ENCODE results near the gene HSDL1. TPM values are rescaled to one million over a fixed set of nuclear protein-coding genes. Genes with fewer than 3 reads are reported as not detected.

The HSDL1 gene
- total and polyA plus RNA-seq, 2 donors (not counting 3 experiments of a cell fraction or from before 2014, with no cell fraction given) = 19.9 to 27.9 TPM

DNA sequence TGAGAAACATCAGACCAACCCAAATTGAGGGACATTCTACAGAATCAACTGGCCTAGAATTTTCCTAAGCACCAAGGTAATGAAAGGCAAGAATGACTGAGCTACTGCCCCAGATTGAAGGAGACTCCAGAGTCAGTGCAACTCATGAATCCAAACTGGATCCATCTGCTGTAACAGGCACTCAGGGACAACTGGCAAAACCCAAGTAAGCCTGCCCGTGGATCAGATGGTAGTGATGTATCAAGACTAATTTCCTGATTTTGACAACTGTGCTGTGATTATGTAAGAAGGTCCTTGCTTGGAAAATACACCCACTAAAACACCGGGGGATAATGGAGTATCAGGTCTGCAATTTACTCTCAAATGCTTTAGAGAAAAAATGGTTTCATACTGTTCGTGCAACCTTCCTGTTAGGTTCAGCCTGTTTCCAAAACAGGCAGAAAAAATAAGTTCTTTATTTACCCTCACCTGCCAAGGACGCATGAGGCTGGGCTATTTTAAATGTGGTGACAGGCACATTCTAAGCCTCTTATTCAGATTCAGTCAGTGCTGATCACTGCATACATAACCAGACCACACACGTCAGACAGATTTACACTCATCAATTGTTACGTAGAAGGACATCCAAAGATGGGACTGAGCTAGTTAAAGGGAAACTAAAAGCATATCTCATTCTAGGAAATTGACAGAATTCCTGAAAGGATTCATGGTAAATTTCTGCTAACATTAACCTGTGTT, 35.2 kb downstream of the HSDL1 start:
- H3K36me3 ChIP-seq (ENCODE audit: control insufficient read depth in 2 of 2, extremely low read depth in 1 of 2, insufficient read depth in 2 of 2, low read length in 2 of 2) = peaks cover 0 to 16% of the 10 kb centered on the region in 2 experiments
- no TSS peak for BruUV-seq (replicated peaks)
- FAIRE-seq = no peak
- H2AFZ ChIP-seq (ENCODE audit: low read depth, low read length) = no peak overlapping the region
- H4K20me1 ChIP-seq (replicated peaks; ENCODE audit: control insufficient read depth, extremely low read depth, insufficient read depth, low read length) = peaks cover 4% of the 10 kb centered on the region
- ChIA-PET POLR2A (no interaction called here), CTCF (no interaction called here)
- no peak overlapping the region for H3K27ac ChIP-seq (ENCODE audit: insufficient read depth, low read depth, low read length)
- H3K9ac ChIP-seq (replicated peaks; ENCODE audit: extremely low read depth, insufficient read depth, low read length) = no peak overlapping the region
- no peaks in the 10 kb centered on the region for H3K9me3 ChIP-seq (replicated peaks; ENCODE audit: control insufficient read depth, insufficient read depth, low read length)
- dilution Hi-C loops (cut with MboI; ENCODE audit: extremely low pct_ligation_motif_present, low sequenced_read_pairs) (no loop called here), intact Hi-C loops (cut with micrococcal nuclease) (no loop called here)
- no peak for DNase-seq (ENCODE audit: low read depth, low spot score)
- TF ChIP-seq MYC (IDR thresholded peaks at IDR 0.05; ENCODE audit: low read depth, low read length) (no peak), GATA2 (IDR thresholded peaks at IDR 0.05; ENCODE audit: insufficient read depth, insufficient read length, low read depth, low read length) (no peak), FOS (IDR thresholded peaks at IDR 0.05; ENCODE audit: borderline replicate concordance, insufficient read depth, low read length) (no peak), JUN (IDR thresholded peaks at IDR 0.05; ENCODE audit: borderline replicate concordance, insufficient read depth, insufficient read length, low read depth) (no peak), EZH2 (IDR thresholded peaks at IDR 0.05; ENCODE audit: borderline replicate concordance, low read depth, low read length, severe bottlenecking) (no peak)
- no peak overlapping the region for H3K4me3 ChIP-seq (replicated peaks in 1 of 3; ENCODE audit: insufficient read depth in 1 of 3, low read depth in 1 of 3, low read length in 3 of 3)
- H3K9me1 ChIP-seq (replicated peaks; ENCODE audit: control insufficient read depth, extremely low read depth, insufficient read depth, low read length) = no peaks in the 10 kb centered on the region
- no peak overlapping the region for H3K4me2 ChIP-seq (ENCODE audit: insufficient read depth, low read length)
- H3K79me2 ChIP-seq (ENCODE audit: control insufficient read depth, insufficient read depth, low read length) = peaks cover 75% of the 10 kb centered on the region
- H3K4me1 ChIP-seq (ENCODE audit: control insufficient read depth, extremely low read depth, insufficient read depth, low read length) = no peaks in the 10 kb centered on the region
- H3K27me3 ChIP-seq (ENCODE audit: control insufficient read depth in 2 of 2, insufficient read depth in 2 of 2, low read length in 2 of 2) = no peaks in the 10 kb centered on the region

DNA sequence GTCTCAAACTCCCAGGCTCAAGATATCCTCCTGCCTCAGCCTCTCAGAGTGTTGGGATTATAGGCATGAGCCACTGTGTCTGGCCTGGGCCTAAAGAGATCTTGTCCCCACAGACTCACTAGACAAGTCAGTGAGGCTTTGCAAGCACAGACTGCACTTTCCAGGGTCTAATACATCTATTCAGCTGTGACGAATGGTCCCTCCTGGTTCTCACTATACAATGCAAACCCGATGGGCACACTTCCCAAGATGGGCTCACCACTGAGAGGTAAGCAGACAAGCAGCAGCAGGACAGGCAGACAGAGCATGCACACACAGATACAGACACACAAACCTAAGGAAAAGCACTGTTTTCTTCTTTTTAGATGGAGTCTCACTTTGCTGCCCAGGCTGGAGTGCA, 37.1 kb downstream of the HSDL1 start:
- H3K79me2 ChIP-seq (ENCODE audit: control insufficient read depth, insufficient read depth, low read length) = peaks cover 71% of the 10 kb centered on the region
- H3K27ac ChIP-seq (ENCODE audit: insufficient read depth, low read depth, low read length) = no peak overlapping the region
- no peak for TF ChIP-seq GATA2 (IDR thresholded peaks at IDR 0.05; ENCODE audit: insufficient read depth, insufficient read length, low read depth, low read length)
- DNase-seq (ENCODE audit: low read depth, low spot score) = no peak
- ChIA-PET CTCF (interaction anchor here (0.9 to 1.9 kb wide), 2 partner anchors 9 to 79 kb away, joined by 3 to 7 read pairs; partner anchors contain the start of gene MBTPS1), POLR2A (no interaction called here)
- H3K27me3 ChIP-seq (ENCODE audit: control insufficient read depth in 2 of 2, insufficient read depth in 2 of 2, low read length in 2 of 2) = no peaks in the 10 kb centered on the region
- BruUV-seq (replicated peaks) = no TSS peak
- no peak overlapping the region for H2AFZ ChIP-seq (ENCODE audit: low read depth, low read length)
- no peaks in the 10 kb centered on the region for H3K4me1 ChIP-seq (ENCODE audit: control insufficient read depth, extremely low read depth, insufficient read depth, low read length)
- intact Hi-C loops (cut with micrococcal nuclease) (no loop called here), dilution Hi-C loops (cut with MboI; ENCODE audit: extremely low pct_ligation_motif_present, low sequenced_read_pairs) (no loop called here)
- no peak overlapping the region for H3K9ac ChIP-seq (replicated peaks; ENCODE audit: extremely low read depth, insufficient read depth, low read length)
- no peak overlapping the region for H3K4me2 ChIP-seq (ENCODE audit: insufficient read depth, low read length)
- peaks cover 0 to 16% of the 10 kb centered on the region in 2 experiments for H3K36me3 ChIP-seq (ENCODE audit: control insufficient read depth in 2 of 2, extremely low read depth in 1 of 2, insufficient read depth in 2 of 2, low read length in 2 of 2)
- H3K9me3 ChIP-seq (replicated peaks; ENCODE audit: control insufficient read depth, insufficient read depth, low read length) = no peaks in the 10 kb centered on the region
- H4K20me1 ChIP-seq (replicated peaks; ENCODE audit: control insufficient read depth, extremely low read depth, insufficient read depth, low read length) = peaks cover 4% of the 10 kb centered on the region
- no peaks in the 10 kb centered on the region for H3K9me1 ChIP-seq (replicated peaks; ENCODE audit: control insufficient read depth, extremely low read depth, insufficient read depth, low read length)
- no peak for FAIRE-seq
- no peak overlapping the region for H3K4me3 ChIP-seq (replicated peaks in 1 of 3; ENCODE audit: insufficient read depth in 1 of 3, low read depth in 1 of 3, low read length in 3 of 3)
